TTC549 (cell line): ENCODE measurements around the gene OR12D1.

Source experiments
- FAIRE-seq: peaks from 2 replicates; lab custom pipeline; 2012; peaks lifted over from hg19 to GRCh38; lab: Jason Lieb, UNC

OR12D1 gene

GRCh38 chr6:29465801-29466200 is 51.1 kb downstream of the OR12D1 start:
- no peak for FAIRE-seq

- no peak for FAIRE-seq
Observed at GRCh38 chr6:29466241-29466640, 51.5 kb downstream of the OR12D1 start.
